SU-DHL-6 (cell line): ENCODE results near the gene SPATA7.

ENCODE experiments used
- H2AFZ ChIP-seq: fragments of 200-600 bp; sonication (generic); 2 replicates; pipeline ENCODE4 v1.6.1; 2014; ENCODE audit warnings: low read depth, mild to moderate bottlenecking, moderate library complexity, mixed read lengths, antibody characterized with exemption, low read length; ENCODE audit not compliant: severe bottlenecking
- H3F3A ChIP-seq: fragments of 200-600 bp; shearing (Covaris generic); 2 replicates; pipeline ENCODE4 v1.6.0; 2016; ENCODE audit warnings: antibody characterized with exemption, mild to moderate bottlenecking; ENCODE audit not compliant: insufficient read depth
- H3K27ac ChIP-seq: fragments of 200-600 bp; sonication (generic); 2 replicates; pipeline ENCODE4 v1.5.1; 2016; ENCODE audit warnings: low read depth, mild to moderate bottlenecking, low read length, moderate library complexity, mixed read lengths
- H3K27me3 ChIP-seq: fragments of 200-600 bp; sonication (generic), shearing (Covaris generic); 2 replicates; pipeline ENCODE4 v1.6.0; 2014; ENCODE audit warnings: mild to moderate bottlenecking, low read length
- H3K36me3 ChIP-seq: fragments of 200-600 bp; sonication (generic); 2 replicates; pipeline ENCODE4 v1.6.1; 2014; ENCODE audit warnings: mild to moderate bottlenecking, low read length, mixed read lengths
- H3K4me2 ChIP-seq: fragments of 300-600, 200-600 bp; shearing (Covaris generic), sonication (generic); 2 replicates; pipeline ENCODE4 v1.6.0; 2014; ENCODE audit warnings: low read length, low read depth, mild to moderate bottlenecking; ENCODE audit not compliant: poor library complexity, severe bottlenecking
- H3K4me3 ChIP-seq: fragments of 200-600 bp; sonication (generic); 2 replicates; pipeline ENCODE4 v1.5.1; 2014; ENCODE audit warnings: antibody characterized with exemption, low read length, mild to moderate bottlenecking, mixed read lengths; ENCODE audit not compliant: insufficient read depth, poor library complexity, severe bottlenecking
- H3K79me2 ChIP-seq: fragments of 200-600 bp; sonication (generic); 2 replicates; pipeline ENCODE4 v1.6.1; 2014; ENCODE audit warnings: mild to moderate bottlenecking, low read length, moderate library complexity; ENCODE audit not compliant: insufficient read depth
- H3K9ac ChIP-seq: fragments of 200-600 bp; sonication (generic); 2 replicates; pipeline ENCODE4 v1.7.0; 2014; ENCODE audit warnings: mild to moderate bottlenecking, low read length
- H3K9me2 ChIP-seq: fragments of 200-600 bp; sonication (generic); replicated peaks from 2 replicates; pipeline ENCODE4 v1.6.1; 2014; ENCODE audit warnings: low read length; ENCODE audit not compliant: insufficient read depth
- H3K9me3 ChIP-seq: fragments of 200-600 bp; sonication (generic); 2 replicates; pipeline ENCODE4 v1.6.1; 2014; ENCODE audit warnings: low read length, mixed read lengths; ENCODE audit not compliant: insufficient read depth
- H4K20me1 ChIP-seq: fragments of 200-600 bp; sonication (generic); 2 replicates; pipeline ENCODE4 v1.6.1; 2014; ENCODE audit warnings: low read depth, mild to moderate bottlenecking, antibody characterized with exemption, low read length, moderate library complexity, mixed read lengths
- CTCF ChIP-seq: fragments of 200-600 bp; sonication (generic); IDR thresholded peaks from one replicate; pipeline ENCODE4 v1.5.1; 2017; ENCODE audit warnings: antibody characterized with exemption, mild to moderate bottlenecking, low read length, moderate library complexity; ENCODE audit not compliant: insufficient read depth, poor library complexity, severe bottlenecking
- EZH2phosphoT487 ChIP-seq: fragments of 200-600 bp; sonication (generic), shearing (Covaris generic); conservative IDR thresholded peaks from 2 replicates; pipeline ENCODE4 v1.6.1; 2018; ENCODE audit warnings: mild to moderate bottlenecking, antibody characterized with exemption, low read length, moderate library complexity, mixed read lengths

Gene SPATA7

GRCh38 chr14:88364710-88365413 is 20.6 kb upstream of the SPATA7 start:
- TF ChIP-seq CTCF: no peak
- Histone ChIP-seq H3K9me2 (no peaks in the 10 kb centered on the region), H3K27me3 (no peaks in the 10 kb centered on the region), H3K4me2 (no peak overlapping the region), H3K9me3 (no peaks in the 10 kb centered on the region), H3F3A (no peaks in the 10 kb centered on the region), H3K79me2 (no peaks in the 10 kb centered on the region), H3K4me3 (no peak overlapping the region), H3K27ac (no peak overlapping the region), H3K36me3 (no peaks in the 10 kb centered on the region), H3K9ac (no peak overlapping the region), H2AFZ (no peak overlapping the region), H4K20me1 (no peaks in the 10 kb centered on the region)

- H3F3A ChIP-seq: no peaks in the 10 kb centered on the region
- H3K36me3 ChIP-seq: no peaks in the 10 kb centered on the region
- H3K79me2 ChIP-seq: no peaks in the 10 kb centered on the region
- no peaks in the 10 kb centered on the region for H4K20me1 ChIP-seq
- no peaks in the 10 kb centered on the region for H3K27me3 ChIP-seq
- H2AFZ ChIP-seq: no peak overlapping the region
- H3K9ac ChIP-seq: no peak overlapping the region
- TF ChIP-seq EZH2phosphoT487: no peak
- TF ChIP-seq CTCF: no peak
- no peak overlapping the region for H3K4me3 ChIP-seq
- H3K4me2 ChIP-seq: no peak overlapping the region
- no peaks in the 10 kb centered on the region for H3K9me2 ChIP-seq
- no peak overlapping the region for H3K27ac ChIP-seq
- no peaks in the 10 kb centered on the region for H3K9me3 ChIP-seq
Observed at GRCh38 chr14:88369496-88369895, 16.0 kb upstream of the SPATA7 start.

- TF ChIP-seq CTCF (no peak), EZH2phosphoT487 (no peak)
- Histone ChIP-seq H3K27ac (no peak overlapping the region), H3K27me3 (no peaks in the 10 kb centered on the region), H2AFZ (no peak overlapping the region), H3K4me3 (no peak overlapping the region), H3K4me2 (no peak overlapping the region), H3F3A (no peaks in the 10 kb centered on the region), H3K36me3 (no peaks in the 10 kb centered on the region), H4K20me1 (no peaks in the 10 kb centered on the region), H3K9me2 (no peaks in the 10 kb centered on the region), H3K9ac (no peak overlapping the region), H3K79me2 (no peaks in the 10 kb centered on the region), H3K9me3 (no peaks in the 10 kb centered on the region)
Observed at GRCh38 chr14:88379706-88380343, 5.6 kb upstream of the SPATA7 start.
